Measurements from ENCODE around the gene METTL21A. TPM values are rescaled to one million over a fixed set of nuclear protein-coding genes. Genes with fewer than 3 reads are reported as not detected.
A peak's percentile ranks its signal among the peaks of the same experiment; 100 is the strongest.

The METTL21A gene
- total and polyA plus RNA-seq, 2 of the 13 experiments (the other 11 are each of a cell fraction or from before 2014, with no cell fraction given): 42.4 to 61.2 TPM

DNA sequence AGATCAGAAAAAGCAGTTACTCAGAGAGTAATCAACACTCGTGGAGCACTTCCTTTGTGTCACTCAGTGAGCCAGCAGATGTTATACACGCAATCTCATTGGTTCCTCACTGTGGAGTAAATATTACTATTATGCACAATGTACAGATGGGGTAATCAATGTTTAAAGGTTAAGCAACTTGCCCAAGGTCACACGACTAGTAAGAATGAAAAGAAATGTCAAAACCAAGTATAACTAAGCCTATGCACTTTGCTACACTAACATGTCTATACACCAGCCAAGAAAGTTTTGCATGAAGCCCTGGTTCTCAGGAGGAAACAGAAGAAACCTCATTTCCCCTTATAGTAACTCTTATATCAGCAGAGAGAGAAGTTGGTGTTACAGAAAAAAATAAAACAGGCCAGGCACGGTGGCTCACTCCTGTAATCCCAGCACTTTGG lies 5.4 kb downstream of the METTL21A start (continued):
- TF ChIP-seq, protein P1, sequence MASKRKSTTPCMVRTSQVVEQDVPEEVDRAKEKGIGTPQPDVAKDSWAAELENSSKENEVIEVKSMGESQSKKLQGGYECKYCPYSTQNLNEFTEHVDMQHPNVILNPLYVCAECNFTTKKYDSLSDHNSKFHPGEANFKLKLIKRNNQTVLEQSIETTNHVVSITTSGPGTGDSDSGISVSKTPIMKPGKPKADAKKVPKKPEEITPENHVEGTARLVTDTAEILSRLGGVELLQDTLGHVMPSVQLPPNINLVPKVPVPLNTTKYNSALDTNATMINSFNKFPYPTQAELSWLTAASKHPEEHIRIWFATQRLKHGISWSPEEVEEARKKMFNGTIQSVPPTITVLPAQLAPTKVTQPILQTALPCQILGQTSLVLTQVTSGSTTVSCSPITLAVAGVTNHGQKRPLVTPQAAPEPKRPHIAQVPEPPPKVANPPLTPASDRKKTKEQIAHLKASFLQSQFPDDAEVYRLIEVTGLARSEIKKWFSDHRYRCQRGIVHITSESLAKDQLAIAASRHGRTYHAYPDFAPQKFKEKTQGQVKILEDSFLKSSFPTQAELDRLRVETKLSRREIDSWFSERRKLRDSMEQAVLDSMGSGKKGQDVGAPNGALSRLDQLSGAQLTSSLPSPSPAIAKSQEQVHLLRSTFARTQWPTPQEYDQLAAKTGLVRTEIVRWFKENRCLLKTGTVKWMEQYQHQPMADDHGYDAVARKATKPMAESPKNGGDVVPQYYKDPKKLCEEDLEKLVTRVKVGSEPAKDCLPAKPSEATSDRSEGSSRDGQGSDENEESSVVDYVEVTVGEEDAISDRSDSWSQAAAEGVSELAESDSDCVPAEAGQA (IDR thresholded peaks at IDR 0.05; ENCODE audit: low read depth): no peak
- TF ChIP-seq, protein P1 (CRISPR knock-in tag; IDR thresholded peaks at IDR 0.05; ENCODE audit: borderline replicate concordance): no peak
- TF ChIP-seq, protein P2, sequence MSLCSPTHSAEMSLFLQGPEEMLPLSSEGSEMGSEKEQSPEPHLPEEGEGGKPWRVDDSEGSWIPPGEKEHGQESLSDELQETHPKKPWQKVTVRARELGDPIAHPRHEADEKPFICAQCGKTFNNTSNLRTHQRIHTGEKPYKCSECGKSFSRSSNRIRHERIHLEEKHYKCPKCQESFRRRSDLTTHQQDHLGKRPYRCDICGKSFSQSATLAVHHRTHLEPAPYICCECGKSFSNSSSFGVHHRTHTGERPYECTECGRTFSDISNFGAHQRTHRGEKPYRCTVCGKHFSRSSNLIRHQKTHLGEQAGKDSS (CRISPR knock-in tag; IDR thresholded peaks at IDR 0.05; ENCODE audit: borderline replicate concordance, low read depth): peak; percentile 42; the same call in 1 of the 2 replicates
- peak; percentile 46 to 74; a peak in 3 of 4 replicates for TF ChIP-seq EP300 (IDR thresholded peaks at IDR 0.05; ENCODE audit: low read depth in 2 of 2, low read length in 2 of 2)
- no peak; the same call in 1 of the 2 replicates for TF ChIP-seq EP300 (CRISPR knock-in tag; IDR thresholded peaks at IDR 0.05; ENCODE audit: borderline replicate concordance)
- peak; percentile 44; the same call in 1 of the 2 replicates for TF ChIP-seq TGIF2 (CRISPR knock-in tag; IDR thresholded peaks at IDR 0.05)
- TF ChIP-seq, protein P3, sequence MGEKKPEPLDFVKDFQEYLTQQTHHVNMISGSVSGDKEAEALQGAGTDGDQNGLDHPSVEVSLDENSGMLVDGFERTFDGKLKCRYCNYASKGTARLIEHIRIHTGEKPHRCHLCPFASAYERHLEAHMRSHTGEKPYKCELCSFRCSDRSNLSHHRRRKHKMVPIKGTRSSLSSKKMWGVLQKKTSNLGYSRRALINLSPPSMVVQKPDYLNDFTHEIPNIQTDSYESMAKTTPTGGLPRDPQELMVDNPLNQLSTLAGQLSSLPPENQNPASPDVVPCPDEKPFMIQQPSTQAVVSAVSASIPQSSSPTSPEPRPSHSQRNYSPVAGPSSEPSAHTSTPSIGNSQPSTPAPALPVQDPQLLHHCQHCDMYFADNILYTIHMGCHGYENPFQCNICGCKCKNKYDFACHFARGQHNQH (CRISPR knock-in tag; IDR thresholded peaks at IDR 0.05): 0 out of 2 replicates have a peak, but pooled peaks have one; percentile 32
- TF ChIP-seq, protein P4, sequence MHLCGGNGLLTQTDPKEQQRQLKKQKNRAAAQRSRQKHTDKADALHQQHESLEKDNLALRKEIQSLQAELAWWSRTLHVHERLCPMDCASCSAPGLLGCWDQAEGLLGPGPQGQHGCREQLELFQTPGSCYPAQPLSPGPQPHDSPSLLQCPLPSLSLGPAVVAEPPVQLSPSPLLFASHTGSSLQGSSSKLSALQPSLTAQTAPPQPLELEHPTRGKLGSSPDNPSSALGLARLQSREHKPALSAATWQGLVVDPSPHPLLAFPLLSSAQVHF (CRISPR knock-in tag; IDR thresholded peaks at IDR 0.05): no peak
- TF ChIP-seq, protein P5, sequence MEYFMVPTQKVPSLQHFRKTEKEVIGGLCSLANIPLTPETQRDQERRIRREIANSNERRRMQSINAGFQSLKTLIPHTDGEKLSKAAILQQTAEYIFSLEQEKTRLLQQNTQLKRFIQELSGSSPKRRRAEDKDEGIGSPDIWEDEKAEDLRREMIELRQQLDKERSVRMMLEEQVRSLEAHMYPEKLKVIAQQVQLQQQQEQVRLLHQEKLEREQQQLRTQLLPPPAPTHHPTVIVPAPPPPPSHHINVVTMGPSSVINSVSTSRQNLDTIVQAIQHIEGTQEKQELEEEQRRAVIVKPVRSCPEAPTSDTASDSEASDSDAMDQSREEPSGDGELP (IDR thresholded peaks at IDR 0.05; ENCODE audit: borderline replicate concordance, low read depth): peak; percentile 54; the same call in 1 of the 2 replicates

Data from HepG2 (cell line).